ENCODE data around the gene IL20RA. TPM values are rescaled to one million over a fixed set of nuclear protein-coding genes. Genes with fewer than 3 reads are reported as not detected.

The IL20RA gene
- total and polyA plus RNA-seq, 2 of the 13 experiments (the other 11 are each of a cell fraction or from before 2014, with no cell fraction given): not detected

- Histone ChIP-seq H3K79me2 (ENCODE audit: insufficient read depth, low read length) (no peaks in the 10 kb centered on the region), H2AFZ (ENCODE audit: low read length) (no peak overlapping the region), H3K27me3 (ENCODE audit: control insufficient read depth in 1 of 2, insufficient read depth in 2 of 2, low read length in 2 of 2) (peaks cover 0 to 7% of the 10 kb centered on the region in 2 experiments; a peak in 1 of 5 replicates), H3K9me3 (ENCODE audit: low read length) (no peaks in the 10 kb centered on the region), H3K4me2 (ENCODE audit: low read depth, low read length) (no peak overlapping the region), H3K27ac (ENCODE audit: extremely low read length, insufficient read depth, low read length) (no peak overlapping the region), H3K4me3 (replicated peaks in 1 of 3; ENCODE audit: insufficient read depth in 1 of 3, low read depth in 2 of 3, low read length in 3 of 3) (no peak overlapping the region), H3K36me3 (replicated peaks in 1 of 2; ENCODE audit: control insufficient read depth in 1 of 2, insufficient read depth in 2 of 2, low read length in 2 of 2) (no peaks in the 10 kb centered on the region), H3K4me1 (ENCODE audit: insufficient read depth, low read length) (no peaks in the 10 kb centered on the region), H3K9ac (ENCODE audit: insufficient read depth, low read depth, low read length) (no peak overlapping the region), H4K20me1 (ENCODE audit: insufficient read depth, low read length) (no peaks in the 10 kb centered on the region)
- no peak for FAIRE-seq
- peak; percentile 20; the same call in 2 of the 3 replicates for ATAC-seq
- ChIA-PET CTCF (ENCODE audit: low intra/inter-chr PET ratio, low total read pairs) (no interaction called here), POLR2A (no interaction called here)
- intact Hi-C loops (cut with micrococcal nuclease; ENCODE audit: unreplicated experiment): loop anchor here (5.0 kb wide), 1 partner anchor 122 kb away; no protein-coding TSS in a partner anchor
- DNase-seq (ENCODE audit: low spot score): no peak
- TF ChIP-seq, protein P1, sequence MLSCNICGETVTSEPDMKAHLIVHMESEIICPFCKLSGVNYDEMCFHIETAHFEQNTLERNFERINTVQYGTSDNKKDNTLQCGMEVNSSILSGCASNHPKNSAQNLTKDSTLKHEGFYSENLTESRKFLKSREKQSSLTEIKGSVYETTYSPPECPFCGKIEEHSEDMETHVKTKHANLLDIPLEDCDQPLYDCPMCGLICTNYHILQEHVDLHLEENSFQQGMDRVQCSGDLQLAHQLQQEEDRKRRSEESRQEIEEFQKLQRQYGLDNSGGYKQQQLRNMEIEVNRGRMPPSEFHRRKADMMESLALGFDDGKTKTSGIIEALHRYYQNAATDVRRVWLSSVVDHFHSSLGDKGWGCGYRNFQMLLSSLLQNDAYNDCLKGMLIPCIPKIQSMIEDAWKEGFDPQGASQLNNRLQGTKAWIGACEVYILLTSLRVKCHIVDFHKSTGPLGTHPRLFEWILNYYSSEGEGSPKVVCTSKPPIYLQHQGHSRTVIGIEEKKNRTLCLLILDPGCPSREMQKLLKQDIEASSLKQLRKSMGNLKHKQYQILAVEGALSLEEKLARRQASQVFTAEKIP (CRISPR knock-in tag; IDR thresholded peaks at IDR 0.05; ENCODE audit: borderline replicate concordance): no peak
- TF ChIP-seq MTERF4 (CRISPR knock-in tag; IDR thresholded peaks at IDR 0.05): no peak
- no peak for TF ChIP-seq ZC3H13 (CRISPR knock-in tag; IDR thresholded peaks at IDR 0.05)
- no peak for TF ChIP-seq ZBTB49 (CRISPR knock-in tag; IDR thresholded peaks at IDR 0.05; ENCODE audit: borderline replicate concordance)
- no TSS peak for BruUV-seq (replicated peaks)
- 9% methylated on average over 5 of the region's 5 CpGs for WGBS (ENCODE audit: low lambda C conversion rate)
- in situ Hi-C loops (cut with HindIII; ENCODE audit: extremely low pct_ligation_motif_present, low pct_unique_long_range_greater_than_20kb): loop anchor here (25.0 kb wide), 1 partner anchor 668 kb away; no protein-coding TSS in a partner anchor
Measured at GRCh38 chr6:136969433-136969832, 75.3 kb downstream of the IL20RA start.
